ENCODE data around the gene ADAM12. TPM values are rescaled to one million over a fixed set of nuclear protein-coding genes. Genes with fewer than 3 reads are reported as not detected.

ADAM12 gene
- polyA plus RNA-seq, 3 donors, result 25.6 to 27.1 (median 26.1) TPM

DNA sequence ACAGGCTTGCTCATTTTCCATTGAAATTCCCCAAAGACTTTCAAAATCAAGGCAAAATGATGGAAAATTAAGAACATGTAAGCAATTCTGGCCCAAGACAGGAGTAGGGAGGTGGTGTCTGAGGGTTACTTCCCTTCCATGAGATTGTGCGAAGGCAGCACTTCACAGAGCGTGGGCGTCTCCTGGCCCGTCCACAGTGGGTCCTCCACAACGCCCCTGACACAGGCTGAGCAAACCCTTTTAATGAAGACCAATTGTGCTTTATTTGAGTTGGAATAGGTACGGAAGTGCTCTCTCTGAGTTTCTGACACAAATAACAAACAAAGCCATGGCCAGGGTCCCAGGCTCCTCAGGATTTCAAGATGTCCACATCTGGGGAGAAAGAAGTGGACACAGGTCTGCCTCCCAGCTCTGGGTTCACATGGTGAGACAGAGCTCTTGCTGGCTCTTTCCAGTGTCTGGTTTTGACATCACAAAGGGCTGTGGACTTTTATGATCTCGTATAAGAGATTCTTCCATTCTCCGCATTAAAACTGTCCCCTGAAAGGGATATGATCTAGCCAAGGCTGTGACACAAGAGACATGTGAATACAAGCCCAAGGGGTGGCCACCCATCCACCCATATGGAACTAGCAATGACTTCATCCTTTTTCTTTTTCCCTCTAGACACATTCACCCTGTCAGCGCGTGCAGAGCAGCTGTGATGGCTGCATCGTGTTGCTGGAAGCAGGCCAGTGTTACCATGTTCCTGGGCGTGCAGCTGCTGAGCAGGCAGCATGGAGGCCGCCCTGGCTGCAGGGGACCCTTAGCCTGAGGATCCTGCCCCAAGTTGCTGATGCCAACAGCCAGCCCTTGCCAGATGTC, 145.6 kb downstream of the ADAM12 start:
- no peak for DNase-seq (ENCODE audit: low read depth in 3 of 3, low spot score in 2 of 3)

DNA sequence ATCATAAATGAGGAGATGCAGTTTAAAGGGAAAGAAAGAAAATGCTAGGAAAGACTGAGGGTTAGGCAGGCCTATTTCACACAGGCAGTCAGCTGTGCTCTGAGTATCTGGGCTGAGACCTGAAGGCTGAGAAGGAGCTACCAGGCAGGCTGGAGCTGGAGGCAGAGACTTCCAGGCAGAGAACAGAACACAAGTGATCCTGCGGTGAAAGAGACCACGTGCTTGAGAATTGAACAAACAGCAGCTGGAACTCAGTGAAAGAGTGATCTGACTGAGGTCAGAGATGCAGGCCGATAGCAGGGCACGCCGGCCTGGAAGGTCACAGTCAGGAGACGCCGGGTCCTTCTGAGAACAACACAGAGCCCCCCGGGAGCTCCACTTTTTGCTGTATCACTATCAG, 147.8 kb downstream of the ADAM12 start:
- DNase-seq (ENCODE audit: low read depth in 3 of 3, low spot score in 2 of 3), result no peak

DNA sequence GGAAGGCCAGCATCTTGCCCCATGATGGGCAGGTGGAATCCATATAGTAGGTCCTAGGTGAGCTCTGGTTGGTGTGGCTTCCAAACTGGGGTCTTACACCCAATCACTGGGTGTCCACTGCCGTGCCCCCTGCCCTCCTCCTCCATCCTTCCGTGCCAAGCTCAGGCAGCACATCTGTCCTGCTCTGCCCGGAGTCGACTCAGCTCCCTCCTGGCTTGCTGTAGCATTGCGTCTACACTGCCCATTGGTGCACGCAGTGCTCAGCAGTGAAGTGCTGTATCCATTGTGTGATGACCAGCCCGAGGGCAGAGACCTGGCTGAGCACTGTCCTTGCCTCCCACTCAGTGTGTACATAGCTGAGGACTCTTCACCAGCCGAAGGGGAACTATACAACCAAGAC, 148.4 kb downstream of the ADAM12 start:
- no peak for DNase-seq (ENCODE audit: low read depth in 3 of 3, low spot score in 2 of 3)

DNA sequence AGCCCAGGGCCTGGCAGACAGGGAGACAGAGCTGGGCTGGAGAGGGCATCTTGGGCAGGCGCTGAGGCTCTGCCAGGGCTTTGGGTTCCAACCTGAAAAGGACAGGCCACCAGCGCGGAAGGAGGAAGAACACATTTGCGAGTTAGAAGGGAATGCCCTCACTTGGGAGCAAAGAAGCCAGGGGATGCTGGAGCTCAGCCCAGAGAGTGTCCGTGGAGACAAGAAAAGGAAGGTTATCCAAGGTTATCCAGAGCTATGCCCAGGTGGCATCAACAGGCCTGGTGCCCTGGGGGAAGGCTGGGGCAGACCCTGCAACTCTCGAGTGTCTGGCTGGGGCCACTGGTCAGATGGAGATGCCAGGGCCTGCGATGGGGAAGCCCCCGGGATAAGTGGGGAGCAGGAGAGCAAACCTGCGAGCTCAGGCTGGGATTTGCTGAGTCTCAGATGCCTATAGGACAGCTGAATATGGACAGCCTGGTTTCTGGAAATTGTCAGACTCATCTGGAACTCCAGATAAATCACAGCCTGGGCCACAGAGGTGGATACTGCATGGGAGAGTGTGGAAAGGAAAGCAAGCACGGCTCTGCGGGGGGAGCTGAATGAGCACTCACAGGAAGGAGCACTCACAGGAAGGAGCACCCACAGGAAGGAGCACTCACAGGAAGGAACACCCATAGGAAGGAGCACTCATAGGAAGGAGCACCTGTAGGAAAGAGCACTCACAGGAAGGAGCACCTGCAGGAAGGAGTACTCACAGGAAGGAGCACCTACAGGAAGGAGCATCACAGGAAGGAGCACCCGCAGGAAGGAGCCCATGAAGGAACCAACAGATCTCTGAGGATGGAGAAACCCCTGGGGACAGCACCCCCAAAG, 152.1 kb downstream of the ADAM12 start:
- DNase-seq (ENCODE audit: low read depth in 3 of 3, low spot score in 2 of 3), result no peak

DNA sequence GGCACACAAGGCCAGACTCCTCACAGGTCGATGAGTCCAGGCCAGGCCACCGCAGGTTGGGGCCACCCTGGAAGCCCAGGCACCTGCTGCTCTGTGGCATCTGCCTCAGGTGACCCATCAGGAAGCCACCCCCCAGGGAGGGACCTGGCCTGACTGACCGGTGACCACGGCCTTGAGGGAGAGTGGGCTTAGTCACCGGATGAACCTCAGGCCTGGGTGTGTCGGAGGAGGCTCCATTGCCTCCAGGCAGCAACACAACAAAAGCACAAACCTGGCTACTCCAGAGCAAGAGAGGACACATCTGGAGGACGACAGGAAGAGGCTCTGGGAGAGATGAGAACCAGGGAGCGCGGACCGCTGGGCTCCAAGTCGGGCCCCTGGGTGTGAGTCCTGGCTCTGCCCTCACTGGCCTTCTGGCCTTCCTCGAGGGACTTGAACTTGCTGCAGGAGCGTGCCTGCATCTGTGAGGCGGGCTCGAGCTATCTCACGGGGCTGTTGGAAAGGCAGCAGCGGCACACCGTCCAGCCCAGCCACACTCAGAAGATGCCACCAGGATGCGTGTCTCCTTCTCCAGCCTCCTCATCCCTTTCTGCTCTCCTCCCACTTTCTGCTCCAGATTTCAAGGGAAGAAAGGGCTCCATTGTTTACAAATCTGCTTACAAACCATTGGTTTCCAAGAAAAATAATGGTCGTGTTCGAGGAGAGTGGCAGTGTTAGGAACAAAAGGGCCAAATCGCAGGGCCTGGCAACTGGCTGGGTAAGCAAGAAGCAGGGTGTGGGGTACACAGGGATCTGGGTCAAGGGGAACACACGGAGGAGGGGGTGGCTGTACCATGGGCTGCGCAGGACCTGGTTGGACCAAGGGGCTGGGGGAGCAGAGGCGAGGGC, 152.9 kb downstream of the ADAM12 start:
- no peak for DNase-seq (ENCODE audit: low read depth in 3 of 3, low spot score in 2 of 3)

DNA sequence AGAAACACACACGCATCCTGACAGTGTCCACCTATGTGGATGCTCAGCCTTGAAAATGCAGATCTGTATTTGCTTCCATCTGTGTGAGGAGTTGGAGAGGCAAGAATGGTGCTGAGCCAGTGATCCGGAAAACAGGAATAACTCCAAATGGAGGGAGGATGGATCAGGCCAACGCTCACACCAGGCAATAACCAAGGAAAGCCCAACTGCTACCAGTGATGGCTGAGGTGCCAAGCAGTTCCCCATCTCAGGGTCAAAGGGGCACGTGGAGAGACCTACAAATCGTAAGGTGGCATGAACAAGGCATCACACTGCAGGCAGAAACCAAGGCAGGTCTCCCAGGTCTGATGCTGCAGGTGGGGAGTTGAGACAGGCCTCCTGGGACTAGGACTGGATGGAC, 153.6 kb downstream of the ADAM12 start:
- no peak for DNase-seq (ENCODE audit: low read depth in 3 of 3, low spot score in 2 of 3)

DNA sequence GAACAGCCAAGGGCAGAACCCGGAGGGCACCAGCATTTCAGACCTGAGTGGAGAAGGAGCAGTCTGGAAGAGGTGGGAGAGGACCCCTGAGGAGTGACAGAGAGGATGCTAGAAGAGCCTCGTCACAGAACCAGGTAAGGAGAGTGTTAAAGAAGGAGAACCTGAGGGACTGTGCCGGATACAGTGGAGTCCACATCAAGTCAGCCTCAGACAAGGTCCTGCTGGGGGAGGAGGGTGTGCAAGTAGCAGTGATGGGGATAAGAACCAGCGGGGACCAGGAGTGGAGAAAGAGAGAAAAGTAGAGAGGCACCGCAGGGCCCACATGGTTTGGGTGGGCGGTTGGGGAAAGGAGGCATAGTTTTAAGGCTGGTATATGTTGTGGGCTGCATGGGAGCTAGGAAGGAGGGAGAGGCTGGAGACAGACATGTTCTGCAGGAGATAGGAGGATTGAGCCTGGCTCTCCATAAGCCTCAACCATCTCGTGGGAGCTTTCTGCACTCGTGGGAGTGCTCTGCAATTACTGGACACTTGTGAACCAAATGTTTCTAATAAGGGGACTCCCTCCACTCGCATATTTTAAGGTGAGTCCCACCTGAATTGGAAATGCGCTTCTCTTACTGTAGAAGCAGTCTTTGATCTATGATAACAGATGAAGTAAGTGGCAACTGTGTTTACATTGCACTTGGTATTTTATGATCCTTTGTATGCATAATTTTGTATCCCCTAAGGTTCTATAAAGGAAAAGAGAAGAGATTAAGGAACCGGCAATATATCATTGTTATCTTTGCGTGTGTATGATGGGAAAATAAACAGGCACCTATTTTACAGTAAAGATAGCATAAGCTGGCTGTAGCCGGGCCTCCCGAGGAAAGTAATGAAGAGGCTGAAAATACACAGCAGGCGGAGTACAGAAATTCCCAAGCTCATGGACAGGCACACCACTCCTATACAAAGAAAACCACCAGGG, 154.8 kb downstream of the ADAM12 start:
- DNase-seq (ENCODE audit: low read depth in 3 of 3, low spot score in 2 of 3), result no peak

DNA sequence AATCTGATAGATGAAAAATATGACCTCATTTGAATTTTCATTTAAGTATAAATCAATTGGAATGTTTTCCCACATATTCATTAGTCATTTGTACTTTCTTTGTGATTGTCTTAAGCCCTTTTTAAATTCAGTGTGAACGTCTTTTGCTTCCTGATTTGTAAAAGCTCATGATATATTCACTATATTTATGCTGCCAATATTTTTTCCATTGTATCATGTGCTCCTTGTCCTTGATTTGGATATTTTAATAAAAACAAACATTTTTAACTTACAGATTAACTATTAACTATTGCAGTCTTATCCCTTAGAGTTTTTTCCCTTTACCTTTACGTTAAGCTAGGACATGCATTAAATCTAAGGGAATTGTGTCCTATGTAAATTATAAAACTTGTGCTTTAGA, 157.7 kb downstream of the ADAM12 start:
- no peak for DNase-seq (ENCODE audit: low read depth in 3 of 3, low spot score in 2 of 3)

DNA sequence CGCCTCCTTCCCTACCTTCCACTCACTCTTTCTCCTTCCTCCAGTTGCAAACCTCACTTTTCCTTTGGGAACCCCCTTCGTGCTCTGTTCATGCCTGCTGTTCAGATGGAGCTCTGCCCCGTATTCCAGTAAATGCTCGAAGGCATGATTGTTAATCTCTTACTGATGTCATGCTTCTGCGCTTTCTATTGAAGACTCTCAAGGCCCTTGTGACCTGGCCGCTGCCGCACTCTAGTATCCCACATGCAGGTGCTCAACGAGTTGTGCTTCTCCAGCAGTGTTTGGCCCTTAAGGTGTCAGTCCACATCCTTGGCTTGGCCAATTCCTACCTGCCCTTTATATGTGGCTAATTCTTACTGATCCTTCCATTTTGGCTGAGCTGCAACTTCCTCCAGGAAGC, 158.6 kb downstream of the ADAM12 start:
- DNase-seq (ENCODE audit: low read depth in 3 of 3, low spot score in 2 of 3), result no peak

DNA sequence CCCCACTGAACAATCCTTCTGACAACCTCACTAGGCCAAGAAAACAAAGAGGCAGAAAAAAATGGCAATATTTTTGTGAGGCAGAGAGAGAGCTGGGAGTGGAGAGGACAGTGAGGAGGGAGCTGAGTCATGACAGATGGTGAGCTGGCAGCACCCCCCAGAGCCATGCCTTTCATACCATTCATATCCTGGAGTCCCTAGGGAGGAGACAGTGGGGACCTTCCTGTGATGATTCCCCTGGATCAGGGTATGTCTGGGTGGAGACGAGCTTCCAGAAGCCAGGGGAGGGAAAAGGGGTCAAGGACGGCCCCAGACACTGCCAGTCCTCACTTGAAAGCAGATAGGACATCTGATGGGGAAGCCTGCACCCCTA, 160.5 kb downstream of the ADAM12 start:
- DNase-seq (ENCODE audit: low read depth in 3 of 3, low spot score in 2 of 3), result no peak

DNA sequence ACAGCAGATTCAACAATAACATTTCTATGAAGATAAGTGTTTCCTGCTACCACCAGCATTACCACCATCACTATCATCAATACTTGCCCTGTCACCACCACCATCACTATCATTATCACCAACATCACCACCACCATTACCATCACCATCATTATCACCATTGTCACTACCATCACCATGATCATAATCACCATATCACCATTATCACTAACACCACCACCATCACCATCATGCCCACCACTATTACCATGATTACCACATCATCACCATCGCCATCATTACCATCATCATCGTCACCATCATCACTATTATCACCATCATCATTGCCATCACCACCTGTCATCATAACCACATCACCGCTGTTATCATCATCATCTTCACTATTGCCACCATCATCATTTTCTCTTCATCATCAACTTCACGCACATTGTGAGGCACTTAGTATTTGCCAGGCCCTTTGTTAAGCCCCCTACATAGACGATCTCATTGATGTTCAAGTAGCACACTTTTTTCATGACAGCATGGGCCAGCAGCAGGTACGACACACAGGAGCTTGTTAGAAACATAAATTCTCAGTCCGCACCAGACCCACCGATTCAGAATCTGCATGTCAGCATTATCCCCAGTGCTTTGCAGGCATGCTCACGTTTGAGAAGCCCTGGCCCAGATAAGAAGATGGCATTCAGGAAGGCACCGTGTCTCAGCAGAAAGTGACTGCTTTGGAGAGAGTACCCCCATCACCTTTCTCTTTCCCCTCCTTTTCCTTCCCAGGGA, 161.1 kb downstream of the ADAM12 start:
- no peak for DNase-seq (ENCODE audit: low read depth in 3 of 3, low spot score in 2 of 3)

DNA sequence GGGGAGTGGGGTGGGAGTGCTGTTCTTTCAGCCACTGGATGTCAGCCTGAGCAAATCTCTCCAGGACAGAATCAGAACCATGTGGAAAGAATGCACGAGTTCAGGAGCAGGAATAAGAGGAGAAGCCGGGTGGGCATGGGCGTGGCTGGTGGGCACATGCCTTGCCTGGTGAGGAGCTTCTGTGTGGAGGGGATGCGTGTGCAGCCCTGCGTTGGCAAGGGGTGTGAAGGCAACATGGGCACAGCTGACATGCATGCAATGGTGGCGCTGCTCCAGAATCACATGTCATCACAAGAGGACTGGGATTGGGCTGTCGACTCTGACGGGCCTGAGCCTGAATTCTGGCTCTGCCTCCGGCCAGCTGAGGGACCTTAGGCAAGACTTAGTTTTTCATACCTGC, 162.1 kb downstream of the ADAM12 start:
- DNase-seq (ENCODE audit: low read depth in 3 of 3, low spot score in 2 of 3), result no peak

DNA sequence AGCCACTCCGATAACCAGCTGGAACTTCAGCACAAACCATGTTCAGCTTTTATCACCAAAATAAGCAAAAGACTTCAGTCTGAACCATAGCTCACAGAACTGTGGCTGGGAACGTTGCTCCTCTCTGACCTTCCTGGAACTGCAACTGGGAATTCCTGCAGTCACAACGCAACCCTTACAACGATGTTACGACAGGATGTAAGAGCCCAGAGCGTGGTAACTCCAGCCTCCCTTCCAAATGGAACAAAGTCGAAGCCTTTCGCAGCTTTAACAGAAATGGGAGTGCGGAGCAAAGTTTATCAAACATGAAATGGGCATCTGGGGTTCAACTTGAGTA, 162.6 kb downstream of the ADAM12 start:
- DNase-seq (ENCODE audit: low read depth in 3 of 3, low spot score in 2 of 3), result no peak

DNA sequence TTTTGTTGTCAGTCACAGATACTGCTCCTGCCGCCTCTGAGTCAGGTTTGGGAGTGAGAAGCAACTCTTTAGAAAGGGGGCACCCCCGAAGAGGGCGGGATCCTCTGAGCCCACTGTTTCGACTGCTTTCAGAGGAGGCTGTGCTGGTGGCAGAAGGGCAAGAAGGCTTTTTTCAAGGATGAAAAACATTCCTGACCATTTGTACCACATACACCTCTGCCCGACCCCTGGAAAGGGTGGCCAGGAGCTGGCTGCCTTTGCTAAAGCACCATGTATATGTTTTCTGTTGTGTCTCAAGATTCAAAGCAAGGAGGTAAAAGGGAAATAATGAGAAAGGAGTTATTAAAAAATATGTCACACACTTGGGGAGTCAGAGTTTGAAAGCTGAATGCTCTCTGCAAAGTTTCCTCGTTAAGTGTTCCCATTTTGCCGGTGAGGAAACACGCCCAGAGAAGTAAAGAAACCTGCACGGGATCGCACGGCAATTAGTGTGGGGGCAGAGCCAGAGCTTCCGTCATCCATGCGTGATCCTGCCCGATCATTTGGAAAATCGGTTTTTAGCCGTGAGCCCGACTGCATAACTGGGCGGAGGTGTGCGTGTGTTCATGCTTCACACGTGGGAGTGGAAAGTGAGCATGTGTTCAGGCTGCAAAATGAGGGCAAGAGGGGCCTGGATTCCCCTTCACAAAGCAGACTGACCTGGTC, 163.2 kb downstream of the ADAM12 start:
- DNase-seq (ENCODE audit: low read depth in 3 of 3, low spot score in 2 of 3), result no peak

DNA sequence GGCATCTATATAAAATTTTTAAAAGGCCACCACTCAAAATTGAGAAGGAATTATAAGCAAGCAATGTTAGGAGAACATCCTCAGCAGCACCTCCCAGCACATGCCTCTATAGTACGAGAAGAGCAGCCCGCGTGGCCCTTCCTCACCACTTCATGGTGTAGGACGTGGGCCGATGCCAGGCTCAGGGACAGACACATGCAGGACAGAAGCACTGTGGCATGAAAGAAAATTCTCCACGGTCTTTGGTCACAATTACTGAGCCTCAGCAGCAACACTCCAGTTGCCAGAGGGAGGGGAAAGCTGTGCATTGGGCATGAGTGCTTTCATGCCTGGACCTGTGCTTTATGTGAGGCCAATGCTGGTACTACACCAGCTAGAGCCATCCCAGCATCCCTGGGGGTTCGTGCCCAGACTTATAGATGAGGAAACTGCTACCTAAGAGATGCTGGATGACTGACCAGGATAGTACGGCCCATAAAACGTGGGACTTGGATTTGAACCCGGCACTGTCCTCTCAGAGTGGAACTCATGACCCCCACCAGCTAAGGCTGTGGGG, 164.7 kb downstream of the ADAM12 start:
- no peak for DNase-seq (ENCODE audit: low read depth in 3 of 3, low spot score in 2 of 3)

DNA sequence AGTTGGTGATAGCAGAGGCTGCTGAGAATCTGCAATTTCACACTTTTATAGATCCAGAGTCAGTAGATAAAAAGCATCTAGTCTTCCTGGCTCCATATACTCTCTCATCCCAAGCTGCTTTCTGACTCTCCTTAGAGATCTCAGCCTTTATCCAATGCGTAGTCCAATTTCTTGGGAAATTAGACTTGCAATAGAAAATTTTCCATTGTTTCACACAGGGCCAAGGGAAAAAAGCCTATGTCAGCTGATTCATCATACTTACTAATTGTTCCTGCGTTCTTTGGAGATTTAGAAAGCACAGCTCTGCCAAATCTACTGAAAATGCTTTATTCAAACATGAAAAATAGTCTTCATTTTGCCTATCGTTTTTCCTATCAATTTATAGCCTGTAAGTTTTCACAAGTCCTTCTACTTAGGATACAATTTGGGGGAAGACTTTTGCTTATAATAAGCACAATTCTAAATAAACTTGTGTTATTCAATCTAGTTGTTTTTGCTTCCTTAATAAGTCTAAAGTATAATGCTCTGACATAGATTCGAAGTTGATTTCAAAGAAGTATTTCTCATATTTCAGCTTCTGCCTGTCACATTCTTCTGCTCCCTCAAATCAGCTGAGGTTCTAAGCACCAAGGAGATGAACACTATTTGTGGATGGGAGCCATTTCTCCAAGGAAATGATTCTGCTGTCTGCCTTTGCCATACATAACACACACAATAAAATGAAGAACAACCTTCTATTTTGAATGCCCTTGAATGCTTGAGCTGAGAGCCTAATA, 165.4 kb downstream of the ADAM12 start:
- DNase-seq (ENCODE audit: low read depth in 3 of 3, low spot score in 2 of 3), result no peak

DNA sequence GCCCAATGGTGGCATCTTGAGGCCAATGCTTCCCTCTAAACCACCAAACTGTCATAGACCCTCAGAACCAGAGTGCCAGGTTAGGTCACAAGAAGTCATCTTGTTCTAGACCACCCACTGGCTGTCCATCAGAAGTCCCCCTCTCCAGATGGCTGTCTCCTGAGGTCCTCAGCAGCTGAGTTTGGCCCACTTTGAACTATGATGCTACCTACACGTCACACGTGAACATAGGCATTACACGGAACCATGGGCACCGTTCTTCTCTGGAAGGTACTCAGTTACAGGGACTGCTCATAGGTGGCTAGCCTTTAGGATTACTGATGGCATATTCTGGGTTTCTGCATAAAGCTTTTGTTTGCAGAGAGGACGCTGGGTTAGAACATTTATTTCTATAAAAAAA, 166.4 kb downstream of the ADAM12 start:
- DNase-seq (ENCODE audit: low read depth in 3 of 3, low spot score in 2 of 3), result no peak
